Measurements from ENCODE around the gene CASP14.
"Not testable (repeated sequence)": the region's sequence is repeated elsewhere in the genome, so short reads cannot be mapped to it uniquely, and the experiment has no call there.

The CASP14 gene

GRCh38 chr19:15072930-15073647 lies 23.8 kb downstream of the CASP14 start:
- no peak for DNase-seq

GRCh38 chr19:15074371-15074770 lies 25.1 kb downstream of the CASP14 start:
- DNase-seq: no peak

- DNase-seq: no peak
Measured at GRCh38 chr19:15075806-15076205, 26.5 kb downstream of the CASP14 start.

GRCh38 chr19:15080002-15080401 lies 30.7 kb downstream of the CASP14 start:
- not testable (repeated sequence) for DNase-seq

GRCh38 chr19:15081911-15082310 lies 32.6 kb downstream of the CASP14 start, which contains the start of gene OR1I1:
TSS of gene OR1I1 (plus strand) at chr19:15082211. CDS start at chr19:15087066, 4,855 bp downstream.
- no peak for DNase-seq

GRCh38 chr19:15087182-15087581 lies 37.9 kb downstream of the CASP14 start:
- DNase-seq: no peak

- DNase-seq: peak; percentile 9 to 76 (median 46)
Measured at GRCh38 chr19:15091918-15092753, 42.9 kb downstream of the CASP14 start.

- no peak for DNase-seq
Measured at GRCh38 chr19:15093001-15093400, 43.7 kb downstream of the CASP14 start.

GRCh38 chr19:15096223-15096622 lies 46.9 kb downstream of the CASP14 start:
- no peak for DNase-seq

GRCh38 chr19:15097980-15098379 lies 48.7 kb downstream of the CASP14 start:
- DNase-seq: not testable (repeated sequence)

- no peak for DNase-seq
Measured at GRCh38 chr19:15098460-15098859, 49.2 kb downstream of the CASP14 start.

GRCh38 chr19:15099017-15099582 lies 49.8 kb downstream of the CASP14 start:
- DNase-seq: no peak

- DNase-seq: peak; percentile 3 to 50 (median 25)
Measured at GRCh38 chr19:15101479-15102082, 52.3 kb downstream of the CASP14 start.

GRCh38 chr19:15104003-15104402 lies 54.7 kb downstream of the CASP14 start:
- DNase-seq: no peak

- DNase-seq: no peak
Measured at GRCh38 chr19:15104411-15104810, 55.1 kb downstream of the CASP14 start.

- no peak for DNase-seq
Measured at GRCh38 chr19:15105044-15105443, 55.8 kb downstream of the CASP14 start.

GRCh38 chr19:15107061-15108010 lies 58.1 kb downstream of the CASP14 start, which contains the start of gene SYDE1:
TSS of gene SYDE1 (plus strand) at chr19:15107401. CDS start at chr19:15107434, 33 bp downstream.
- DNase-seq: peak in 1 of 6 experiments; percentile 6

Data from stimulated activated naive CD4-positive, alpha-beta T cell (primary cell).